K562 (cell line): ENCODE results near the gene TXLNA. TPM values are rescaled to one million over a fixed set of nuclear protein-coding genes. Genes with fewer than 3 reads are reported as not detected.

Experiments used
- ESRRB ChIP-seq: fragments of 250-450 bp; sonication (Bioruptor Pico); IDR thresholded peaks from 2 replicates; pipeline ENCODE4 v1.5.0; 2020; ENCODE audit warnings: mild to moderate bottlenecking, moderate library complexity, borderline replicate concordance
- ETV5 ChIP-seq: sonication (generic); formaldehyde crosslinking; IDR thresholded peaks from 2 replicates; pipeline ENCODE4 v1.4.0; 2020; ENCODE audit warnings: low read depth, mild to moderate bottlenecking, missing genetic modification reagents
- GATAD2A ChIP-seq: fragments of 450-650 bp; IDR thresholded peaks from 2 replicates; pipeline ENCODE4 v1.6.1; 2017
- GTF3C2 ChIP-seq: IDR thresholded peaks from 3 replicates; pipeline ENCODE4 v1.6.1; 2011; ENCODE audit warnings: borderline replicate concordance, mild to moderate bottlenecking, moderate library complexity; ENCODE audit not compliant: insufficient read length; ENCODE audit errors: extremely low read depth
- HDAC8 ChIP-seq: fragments of 450-650 bp; IDR thresholded peaks from 2 replicates; pipeline ENCODE4 v1.6.1; 2016; ENCODE audit warnings: mild to moderate bottlenecking, missing genetic modification characterization, moderate library complexity, missing compliant biosample characterization
- HNRNPUL1 ChIP-seq: fragments of 200-400 bp; formaldehyde crosslinking; IDR thresholded peaks from 2 replicates; pipeline ENCODE4 v1.6.1; 2017; ENCODE audit warnings: low read length
- KLF16 ChIP-seq: IDR thresholded peaks from 2 replicates; pipeline ENCODE4 v1.6.1; 2016; ENCODE audit warnings: antibody characterized with exemption
- LCOR ChIP-seq: sonication (generic); formaldehyde crosslinking; IDR thresholded peaks from 2 replicates; pipeline ENCODE4 v1.8.0; 2022; ENCODE audit warnings: mild to moderate bottlenecking, missing genetic modification reagents
- MECOM ChIP-seq: fragments of 250-450 bp; sonication (Bioruptor Pico); IDR thresholded peaks from 2 replicates; pipeline ENCODE4 v1.8.0; 2022; ENCODE audit warnings: inconsistent platforms
- NKRF ChIP-seq: fragments of 450-650 bp; IDR thresholded peaks from 2 replicates; pipeline ENCODE4 v1.6.1; 2016; ENCODE audit warnings: borderline replicate concordance
- PHF21A ChIP-seq: fragments of 450-650 bp; IDR thresholded peaks from 2 replicates; pipeline ENCODE4 v1.6.1; 2017; ENCODE audit warnings: low read depth, borderline replicate concordance
- ZFP36 ChIP-seq: fragments of 150-350 bp; IDR thresholded peaks from 2 replicates; pipeline ENCODE4 v1.6.1; 2018; ENCODE audit warnings: low read length, low read depth; ENCODE audit not compliant: partially characterized antibody
- ZKSCAN1 ChIP-seq: fragments of 150-350 bp; IDR thresholded peaks from 2 replicates; pipeline ENCODE4 v1.6.1; 2016; ENCODE audit warnings: low read depth, low read length
- ZNF134 ChIP-seq: fragments of 250-450 bp; sonication (Bioruptor Pico); conservative IDR thresholded peaks from 2 replicates; pipeline ENCODE4 v1.4.0; 2020
- ZNF23 ChIP-seq: fragments of 250-450 bp; sonication (Bioruptor Pico); IDR thresholded peaks from 2 replicates; pipeline ENCODE4 v1.4.0; 2020; ENCODE audit warnings: mild to moderate bottlenecking
- ZNF41 ChIP-seq: fragments of 250-450 bp; sonication (Bioruptor Pico); conservative IDR thresholded peaks from 2 replicates; pipeline ENCODE4 v1.4.0; 2020; ENCODE audit warnings: mild to moderate bottlenecking
- polyA plus RNA-seq, 8 experiments: library from polyadenylated mRNA; depleted of rRNA in 4 of 8; stranded (reverse) in 5 of 8; unstranded in 3 of 8; fragments of >200 nt; fragmentation: Nextera tagmentation in 2 of 8; fragmentation: Illumina TruSeq in 1 of 8; extraction: Ambion mirVana in 2 of 8; extraction: Trizol in 1 of 8; gene quantifications; 2 replicates each; pipeline versions ENCODE4 v1.2.1 to v1.2.3, GENCODE V29; 2011 to 2014; ENCODE audit warnings: inconsistent platforms in 1 of 8, missing spikeins in 1 of 8
- total RNA-seq, 7 experiments: library from RNA; depleted of rRNA in 6 of 7; stranded (reverse); fragments of >200 nt in 6 of 7; fragmentation: Illumina TruSeq in 2 of 7; extraction: Trizol in 2 of 7; gene quantifications; 2 replicates each; pipeline versions ENCODE4 v1.2.1 to v1.2.3, GENCODE V29; 2011 to 2021; ENCODE audit warnings: low replicate concordance in 1 of 7
- TF ChIP-seq, protein P1 (sequence below): fragments of 250-450 bp; sonication (Bioruptor Pico); IDR thresholded peaks from 2 replicates; pipeline ENCODE4 v1.4.0; 2020; ENCODE audit warnings: borderline replicate concordance
- TF ChIP-seq, protein P2 (sequence below): fragments of 450-650 bp; IDR thresholded peaks from 2 replicates; pipeline ENCODE4 v1.6.1; 2016; ENCODE audit warnings: antibody characterized with exemption
- TF ChIP-seq, protein P3 (sequence below): fragments of 200-800 bp; sonication (Bioruptor generic); IDR thresholded peaks from 2 replicates; pipeline ENCODE4 v1.6.1; 2017; ENCODE audit warnings: missing genetic modification characterization, missing compliant biosample characterization

Gene TXLNA
- total and polyA plus RNA-seq, 9 of the 15 experiments (the other 6 are each of a cell fraction or from before 2014, with no cell fraction given), result 9.2 to 54.5 (median 39.3) TPM

DNA sequence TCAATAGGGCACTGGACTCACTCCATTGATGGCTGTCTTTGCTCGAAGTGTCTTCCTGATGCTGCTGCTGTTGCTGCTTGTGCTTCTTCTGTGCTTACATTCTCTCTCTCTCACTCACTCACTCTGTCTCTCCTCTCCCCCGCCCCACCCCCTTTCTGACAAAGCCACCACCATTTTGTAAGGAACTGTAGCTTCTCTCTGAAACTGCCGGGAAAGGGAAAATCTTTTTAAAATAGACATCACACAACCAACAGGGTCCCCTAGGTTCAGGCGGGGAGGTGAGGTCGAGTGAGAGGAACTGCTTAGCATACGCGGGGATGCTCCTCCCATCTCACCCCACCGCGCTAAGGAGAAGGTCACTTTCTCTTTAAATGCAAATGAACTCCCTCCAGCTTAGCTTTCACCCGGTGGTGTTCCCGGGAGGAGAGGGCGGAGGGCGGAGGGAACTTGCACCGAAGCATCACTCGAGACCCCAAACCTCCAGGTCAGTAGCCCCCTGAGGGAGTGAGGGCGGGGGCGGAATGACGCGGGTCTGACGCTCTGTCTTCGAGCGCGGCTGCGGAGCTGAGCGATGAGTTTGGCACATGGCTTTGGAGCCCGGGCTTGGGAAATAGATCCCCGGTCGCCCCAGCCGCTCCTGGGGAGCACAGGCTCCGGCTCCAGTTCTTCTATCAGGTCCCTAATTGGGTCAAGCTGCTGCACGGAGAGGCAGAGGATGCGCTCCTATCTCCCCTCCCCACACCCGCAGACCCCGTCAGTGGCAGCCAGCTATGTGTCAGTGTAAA is 20.9 kb downstream of the TXLNA start, which contains the start of gene CCDC28B (continued):
- TF ChIP-seq, protein P1, sequence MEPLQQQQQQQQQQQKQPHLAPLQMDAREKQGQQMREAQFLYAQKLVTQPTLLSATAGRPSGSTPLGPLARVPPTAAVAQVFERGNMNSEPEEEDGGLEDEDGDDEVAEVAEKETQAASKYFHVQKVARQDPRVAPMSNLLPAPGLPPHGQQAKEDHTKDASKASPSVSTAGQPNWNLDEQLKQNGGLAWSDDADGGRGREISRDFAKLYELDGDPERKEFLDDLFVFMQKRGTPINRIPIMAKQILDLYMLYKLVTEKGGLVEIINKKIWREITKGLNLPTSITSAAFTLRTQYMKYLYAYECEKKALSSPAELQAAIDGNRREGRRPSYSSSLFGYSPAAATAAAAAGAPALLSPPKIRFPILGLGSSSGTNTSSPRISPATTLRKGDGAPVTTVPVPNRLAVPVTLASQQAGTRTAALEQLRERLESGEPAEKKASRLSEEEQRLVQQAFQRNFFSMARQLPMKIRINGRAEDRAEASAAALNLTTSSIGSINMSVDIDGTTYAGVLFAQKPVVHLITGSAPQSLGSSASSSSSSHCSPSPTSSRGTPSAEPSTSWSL (CRISPR knock-in tag), result no peak
- peak; percentile 33; the same call in 1 of the 2 replicates for TF ChIP-seq HDAC8 (tag)
- peak; percentile 42; the same call in 1 of the 2 replicates for TF ChIP-seq ZNF41 (CRISPR knock-in tag)
- TF ChIP-seq PHF21A, result no peak
- TF ChIP-seq, protein P2, sequence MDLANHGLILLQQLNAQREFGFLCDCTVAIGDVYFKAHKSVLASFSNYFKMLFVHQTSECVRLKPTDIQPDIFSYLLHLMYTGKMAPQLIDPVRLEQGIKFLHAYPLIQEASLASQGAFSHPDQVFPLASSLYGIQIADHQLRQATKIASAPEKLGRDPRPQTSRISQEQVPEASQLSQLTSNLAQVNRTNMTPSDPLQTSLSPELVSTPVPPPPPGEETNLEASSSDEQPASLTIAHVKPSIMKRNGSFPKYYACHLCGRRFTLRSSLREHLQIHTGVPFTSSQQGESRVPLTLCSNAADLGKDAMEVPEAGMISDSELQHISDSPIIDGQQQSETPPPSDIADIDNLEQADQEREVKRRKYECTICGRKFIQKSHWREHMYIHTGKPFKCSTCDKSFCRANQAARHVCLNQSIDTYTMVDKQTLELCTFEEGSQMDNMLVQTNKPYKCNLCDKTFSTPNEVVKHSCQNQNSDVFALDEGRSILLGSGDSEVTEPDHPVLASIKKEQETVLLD, result no peak
- TF ChIP-seq KLF16, result no peak
- TF ChIP-seq GATAD2A, result no peak
- peak; percentile 60 for TF ChIP-seq NKRF
- no peak for TF ChIP-seq ZFP36
- no peak for TF ChIP-seq ZNF23 (CRISPR knock-in tag)
- TF ChIP-seq GTF3C2, result no peak
- TF ChIP-seq, protein P3, sequence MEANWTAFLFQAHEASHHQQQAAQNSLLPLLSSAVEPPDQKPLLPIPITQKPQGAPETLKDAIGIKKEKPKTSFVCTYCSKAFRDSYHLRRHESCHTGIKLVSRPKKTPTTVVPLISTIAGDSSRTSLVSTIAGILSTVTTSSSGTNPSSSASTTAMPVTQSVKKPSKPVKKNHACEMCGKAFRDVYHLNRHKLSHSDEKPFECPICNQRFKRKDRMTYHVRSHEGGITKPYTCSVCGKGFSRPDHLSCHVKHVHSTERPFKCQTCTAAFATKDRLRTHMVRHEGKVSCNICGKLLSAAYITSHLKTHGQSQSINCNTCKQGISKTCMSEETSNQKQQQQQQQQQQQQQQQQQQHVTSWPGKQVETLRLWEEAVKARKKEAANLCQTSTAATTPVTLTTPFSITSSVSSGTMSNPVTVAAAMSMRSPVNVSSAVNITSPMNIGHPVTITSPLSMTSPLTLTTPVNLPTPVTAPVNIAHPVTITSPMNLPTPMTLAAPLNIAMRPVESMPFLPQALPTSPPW (CRISPR knock-in tag), result peak; percentile 66
- 0 out of 2 replicates have a peak, but pooled peaks have one; percentile 23 for TF ChIP-seq LCOR (CRISPR knock-in tag)
- no peak for TF ChIP-seq HNRNPUL1
- no peak; the same call in 1 of the 2 replicates for TF ChIP-seq ETV5 (CRISPR knock-in tag)
- no peak for TF ChIP-seq ZNF134 (CRISPR knock-in tag)
- no peak for TF ChIP-seq ESRRB (CRISPR knock-in tag)
- TF ChIP-seq ZKSCAN1, result no peak
- no peak for TF ChIP-seq MECOM (CRISPR knock-in tag)
